ENCODE results near the gene NR4A1.

The NR4A1 gene

DNA sequence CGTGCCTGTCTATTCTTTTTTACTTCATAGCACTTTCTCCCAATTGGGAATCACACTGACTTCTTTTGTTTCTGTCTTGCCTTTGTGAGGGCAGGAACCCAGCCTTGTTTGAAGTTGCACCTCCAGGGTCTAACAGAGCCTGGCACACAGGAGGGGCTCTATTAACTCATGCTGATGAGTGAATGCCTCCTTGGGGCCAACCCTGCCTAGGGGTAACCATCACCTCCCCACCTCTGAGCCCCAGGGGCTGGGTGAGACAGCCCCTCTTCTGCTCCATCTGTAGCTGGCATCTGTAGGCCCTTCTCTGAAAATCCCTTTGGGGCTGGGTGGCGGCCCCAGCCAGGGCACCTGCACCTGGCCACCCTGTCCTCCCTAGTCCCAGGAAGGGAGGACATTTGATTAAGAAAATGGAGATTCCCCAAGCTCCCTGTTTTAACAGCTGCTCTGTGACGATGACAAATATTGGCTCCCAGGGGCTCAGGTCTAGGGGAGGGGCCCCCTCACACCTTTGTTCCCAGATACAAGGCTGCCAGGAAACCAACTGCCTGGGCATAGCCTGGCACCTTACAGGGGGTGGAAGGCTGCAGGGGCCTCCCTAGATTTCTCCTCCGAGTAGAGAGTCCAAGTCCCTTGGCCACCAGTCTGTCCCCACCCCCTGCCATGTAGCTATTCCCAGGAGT lies 32.7 kb upstream of the NR4A1 start:
- DNase-seq, result peak; percentile 91

DNA sequence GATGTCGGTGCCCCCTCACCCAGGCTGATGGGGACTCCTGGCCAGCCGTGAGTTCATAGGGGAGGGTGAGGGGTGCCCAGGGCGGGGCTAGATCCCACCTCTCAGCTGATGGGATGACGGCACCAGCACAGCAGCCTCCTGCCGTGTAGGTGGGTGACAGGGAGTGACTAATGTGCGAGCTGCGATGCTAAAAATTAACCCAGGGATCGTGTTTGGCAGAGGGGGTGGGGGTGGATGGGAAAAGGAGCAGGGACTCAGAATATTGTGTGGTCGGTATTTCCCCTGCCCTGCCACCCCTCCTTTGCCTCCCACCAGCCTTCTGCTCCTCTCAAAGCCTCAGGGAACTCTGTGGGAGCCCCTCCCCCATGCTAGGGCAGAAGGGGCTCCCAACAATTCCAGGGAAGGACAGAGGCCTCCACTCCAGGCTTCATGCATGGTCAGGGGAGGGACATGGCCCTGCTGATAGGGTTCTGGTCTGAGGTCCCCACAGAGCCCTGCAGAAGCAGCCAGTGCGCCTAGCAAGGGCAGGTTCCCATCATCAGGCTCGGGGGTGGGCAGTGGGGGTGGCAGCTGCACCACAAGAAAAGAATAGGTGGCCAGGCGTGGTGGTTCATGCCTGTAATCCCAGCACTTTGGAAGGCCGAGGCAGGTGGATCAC lies 32.0 kb upstream of the NR4A1 start:
- DNase-seq, result peak; percentile 73

DNA sequence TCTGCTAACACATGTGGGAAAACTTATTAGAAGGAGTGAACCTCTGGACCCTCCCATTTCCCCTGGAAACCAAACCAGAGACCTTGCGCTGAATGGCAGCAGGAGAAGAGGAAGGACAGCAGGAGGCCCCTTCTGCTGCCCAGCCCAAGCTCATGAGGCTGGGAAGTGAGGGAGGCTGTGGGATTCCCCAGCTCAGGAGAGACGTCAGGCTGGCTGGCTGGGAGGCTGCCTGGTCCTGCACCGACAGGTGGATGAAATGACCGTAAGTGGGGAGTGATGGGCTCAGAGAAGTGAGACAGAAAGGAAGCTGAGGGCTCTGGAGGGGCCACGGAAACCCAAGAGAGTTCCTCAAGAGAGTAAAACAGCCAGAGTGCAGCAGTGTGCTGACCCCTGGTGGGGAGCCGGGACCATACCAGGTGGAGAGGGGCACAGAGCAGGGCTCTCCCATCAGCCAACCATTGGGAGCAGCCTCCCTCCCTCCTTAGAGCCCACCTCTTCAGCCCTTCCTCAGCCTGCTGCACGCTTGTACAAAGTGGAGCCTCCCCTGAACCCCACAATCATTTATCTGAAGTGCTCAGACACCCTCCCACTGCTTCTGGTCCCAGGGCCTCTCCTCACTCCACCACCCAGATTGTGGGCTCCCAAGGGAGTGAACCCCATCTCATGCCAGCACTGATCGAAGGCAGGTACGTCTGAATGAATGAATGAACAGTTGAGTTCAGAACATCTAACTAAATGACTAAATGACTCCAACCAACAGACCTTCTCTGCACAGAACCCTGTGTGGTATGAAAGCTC lies 30.5 kb upstream of the NR4A1 start:
- DNase-seq, result peak; percentile 81

- DNase-seq, result peak; percentile 73
Measured at GRCh38 chr12:52022841-52023181, 28.4 kb upstream of the NR4A1 start.

DNA sequence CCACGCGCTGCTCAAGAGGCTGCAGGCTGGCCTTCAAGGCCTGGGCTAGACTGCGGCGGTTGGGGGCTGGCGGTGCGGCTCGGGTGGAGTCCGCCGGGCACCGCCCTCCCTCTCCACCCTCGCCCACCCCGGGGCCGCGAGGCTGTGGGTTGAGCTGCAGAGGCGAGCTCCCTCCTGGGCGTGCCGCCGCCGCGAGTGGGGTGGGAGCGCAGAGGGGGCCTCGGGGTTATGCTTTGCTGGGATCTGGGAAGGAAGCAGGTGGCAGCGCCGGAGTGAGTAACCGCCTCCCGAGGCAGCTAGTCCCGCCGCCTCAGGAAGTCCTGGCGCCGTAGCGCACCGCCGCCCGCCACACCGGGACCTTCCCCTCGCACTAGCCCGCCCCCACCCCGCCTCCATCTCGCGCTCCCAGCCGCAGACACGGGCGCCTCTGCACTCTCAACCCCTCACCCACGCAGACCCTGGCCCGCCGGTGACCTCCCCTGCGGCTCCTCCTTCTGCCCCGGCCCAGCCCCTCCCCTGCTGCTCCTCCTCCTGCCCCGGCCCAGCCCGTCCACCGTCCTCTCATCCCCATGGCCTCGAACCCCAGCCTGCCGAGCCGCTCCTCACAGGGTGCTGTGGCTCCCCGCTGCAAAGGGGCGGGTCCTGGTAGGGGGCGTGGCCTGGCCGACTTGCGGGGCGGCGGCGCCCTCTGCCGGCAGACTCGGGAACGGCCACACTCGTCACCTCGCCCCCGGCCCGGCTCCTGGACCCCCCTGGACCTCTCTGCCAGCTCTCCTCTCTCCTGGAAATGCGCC lies 27.9 kb upstream of the NR4A1 start:
- DNase-seq, result peak; percentile 89

DNA sequence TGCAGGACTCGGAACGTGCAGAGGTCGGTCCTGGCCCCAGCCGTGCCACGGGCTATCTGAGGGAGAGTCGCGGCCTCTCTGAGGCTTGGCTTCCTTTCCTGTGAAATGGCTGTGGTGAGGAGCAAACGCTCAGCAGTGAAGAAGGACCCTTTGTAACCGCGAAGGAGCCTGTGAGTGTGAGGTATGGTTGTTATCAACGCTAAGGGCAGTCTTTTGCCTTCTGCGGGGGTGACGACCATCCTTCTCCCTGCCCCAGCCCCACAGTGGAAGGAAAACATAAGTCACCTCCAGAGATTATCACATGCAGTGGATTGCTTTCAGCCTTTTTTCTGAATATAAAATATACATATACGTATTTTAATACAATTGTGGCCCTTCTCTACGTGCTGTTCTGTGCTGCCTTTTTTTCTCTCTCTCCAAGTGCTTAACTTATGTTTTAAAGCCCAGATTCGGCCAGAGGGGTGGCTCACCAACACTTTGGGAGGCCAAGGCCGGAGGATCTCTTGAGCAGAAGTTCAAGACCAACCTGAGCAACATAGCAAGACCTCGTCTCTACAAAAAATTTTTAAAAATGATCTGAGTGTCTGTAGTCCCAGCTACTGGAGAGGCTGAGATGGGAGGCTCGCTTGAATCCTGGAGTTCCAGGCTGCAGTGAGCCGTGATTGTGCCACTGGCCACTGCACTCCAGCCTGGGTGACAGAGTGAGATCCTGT lies 27.1 kb upstream of the NR4A1 start:
- no peak for DNase-seq

DNA sequence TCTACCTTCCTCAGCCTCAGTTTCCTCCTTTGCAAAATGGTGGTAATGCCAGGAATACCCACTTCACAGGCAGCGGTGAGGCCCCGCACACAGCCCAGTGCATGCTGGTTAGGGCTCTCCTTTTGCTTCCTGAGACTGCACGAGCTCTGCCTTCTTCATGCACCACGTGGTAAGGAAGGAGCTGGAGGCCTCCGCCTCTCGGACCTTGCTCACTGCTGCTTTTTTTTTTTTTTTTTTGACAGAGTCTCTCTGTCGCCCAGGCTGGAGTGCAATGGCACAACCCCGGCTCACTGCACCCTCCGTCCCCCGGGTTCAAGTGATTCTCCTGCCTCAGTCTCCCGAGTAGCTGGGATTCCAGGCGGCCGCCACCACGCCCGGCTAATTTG lies 26.4 kb upstream of the NR4A1 start:
- no peak for DNase-seq

GRCh38 chr12:52026263-52026662 lies 25.0 kb upstream of the NR4A1 start:
- no peak for DNase-seq

DNA sequence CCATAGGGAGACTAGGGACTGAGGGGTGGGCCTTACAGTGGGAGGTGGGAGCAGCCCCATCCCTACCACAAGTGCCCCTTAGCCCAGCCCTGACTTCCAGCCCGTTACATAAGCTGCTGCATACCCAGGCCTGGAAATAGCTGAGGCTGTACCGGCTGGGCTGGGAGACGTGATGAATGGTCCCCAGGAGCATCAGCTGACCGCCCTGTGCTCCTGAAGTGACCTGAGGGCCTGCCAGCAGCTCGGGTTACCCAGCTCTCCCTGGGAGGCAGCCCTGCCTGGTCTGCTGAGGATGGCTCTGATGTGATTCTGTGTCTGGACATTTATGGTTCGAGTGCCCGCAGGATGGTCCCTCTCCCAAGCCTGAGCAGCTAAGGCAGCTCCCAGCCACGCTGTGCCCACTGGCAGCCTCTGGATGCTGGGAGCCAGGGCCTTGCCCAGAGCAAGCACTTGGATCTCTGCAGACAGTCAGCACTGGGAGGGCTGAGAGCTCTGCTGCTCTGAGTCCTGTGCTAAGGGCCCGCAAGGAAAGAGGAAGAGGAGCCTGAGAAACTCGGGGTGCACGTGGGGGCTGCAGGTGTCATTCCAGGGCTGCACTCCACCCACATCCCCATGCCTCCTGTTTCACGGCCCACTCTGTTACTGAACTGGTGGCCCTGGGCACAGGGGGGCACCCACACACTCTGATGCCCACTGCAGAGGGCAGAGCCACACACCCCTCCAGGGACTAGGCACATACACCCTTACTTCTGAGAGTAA lies 24.0 kb upstream of the NR4A1 start:
- DNase-seq, result no peak

DNA sequence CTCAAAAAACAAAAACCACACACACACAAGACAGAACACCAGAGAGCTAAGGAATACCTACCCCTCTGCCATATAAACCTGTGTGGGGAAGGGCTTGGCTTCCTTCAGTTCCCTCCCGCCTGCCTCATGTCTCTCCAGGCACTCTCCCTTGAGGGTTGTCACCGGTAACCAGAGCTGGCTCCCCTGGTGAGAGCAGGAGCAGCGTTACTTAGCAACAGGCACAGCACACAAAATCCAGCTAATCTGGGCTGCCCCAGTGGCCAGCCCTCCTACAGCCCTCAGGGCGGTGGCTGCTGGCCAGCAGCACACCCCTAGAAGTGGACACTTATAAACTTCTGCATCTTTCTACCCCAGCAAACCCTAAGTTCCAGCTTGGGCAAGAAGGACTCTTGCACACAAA lies 21.6 kb upstream of the NR4A1 start:
- DNase-seq, result peak; percentile 95

GRCh38 chr12:52032446-52032803 lies 18.8 kb upstream of the NR4A1 start:
- DNase-seq, result no peak

DNA sequence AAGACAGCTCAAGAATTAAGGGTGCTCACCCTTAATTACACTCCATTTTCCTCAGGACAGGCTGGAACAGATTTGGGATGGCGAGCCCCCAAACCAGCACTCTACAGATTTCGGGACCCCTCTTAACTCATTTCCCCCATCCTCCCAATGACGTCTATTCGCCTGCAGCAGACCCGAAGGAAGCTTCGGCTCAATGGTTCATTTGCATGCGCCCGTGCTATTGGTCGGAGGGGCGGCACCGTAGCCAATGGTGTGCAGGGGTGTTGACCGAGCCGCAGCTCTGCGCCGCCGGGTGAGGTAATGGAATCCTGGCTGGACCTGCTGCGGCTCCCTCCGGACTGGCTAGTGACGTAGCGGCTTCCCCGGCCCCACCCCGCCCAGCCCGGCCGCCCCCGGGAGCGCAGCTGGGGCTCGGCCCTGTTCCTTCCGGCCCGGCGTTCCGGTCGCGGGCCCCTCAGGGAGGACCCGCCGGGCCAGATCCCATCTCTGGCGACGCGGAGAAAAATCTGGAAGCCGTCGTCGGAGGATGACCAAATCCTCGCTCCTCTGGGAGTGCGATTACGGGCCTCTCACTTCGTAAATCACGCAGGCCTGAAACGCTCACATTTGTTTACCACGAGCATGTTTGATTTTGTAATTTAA lies 18.3 kb upstream of the NR4A1 start:
- DNase-seq, result peak; percentile 98

- no peak for DNase-seq
Measured at GRCh38 chr12:52033446-52034140, 17.6 kb upstream of the NR4A1 start.

DNA sequence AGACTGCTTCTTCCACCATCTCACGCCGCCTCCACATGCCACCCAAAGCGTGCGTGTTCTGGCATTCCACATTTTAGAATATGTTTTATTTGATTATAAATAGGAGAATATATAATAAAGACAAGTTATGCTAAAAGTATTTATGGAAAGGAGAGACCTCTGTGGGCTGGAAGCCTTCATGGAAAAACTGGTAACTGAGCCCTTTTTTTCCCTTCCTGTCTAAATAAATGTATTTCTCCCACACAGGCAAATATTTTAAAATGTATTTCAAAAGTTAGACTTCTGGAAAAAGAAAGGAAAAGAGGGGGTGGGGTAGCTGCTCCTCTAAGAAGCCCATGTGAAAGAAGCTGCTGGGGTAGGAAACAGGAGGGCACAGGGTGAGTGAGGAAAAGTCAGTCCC lies 16.1 kb upstream of the NR4A1 start:
- DNase-seq, result no peak

GRCh38 chr12:52035926-52036325 lies 15.3 kb upstream of the NR4A1 start:
- no peak for DNase-seq

DNA sequence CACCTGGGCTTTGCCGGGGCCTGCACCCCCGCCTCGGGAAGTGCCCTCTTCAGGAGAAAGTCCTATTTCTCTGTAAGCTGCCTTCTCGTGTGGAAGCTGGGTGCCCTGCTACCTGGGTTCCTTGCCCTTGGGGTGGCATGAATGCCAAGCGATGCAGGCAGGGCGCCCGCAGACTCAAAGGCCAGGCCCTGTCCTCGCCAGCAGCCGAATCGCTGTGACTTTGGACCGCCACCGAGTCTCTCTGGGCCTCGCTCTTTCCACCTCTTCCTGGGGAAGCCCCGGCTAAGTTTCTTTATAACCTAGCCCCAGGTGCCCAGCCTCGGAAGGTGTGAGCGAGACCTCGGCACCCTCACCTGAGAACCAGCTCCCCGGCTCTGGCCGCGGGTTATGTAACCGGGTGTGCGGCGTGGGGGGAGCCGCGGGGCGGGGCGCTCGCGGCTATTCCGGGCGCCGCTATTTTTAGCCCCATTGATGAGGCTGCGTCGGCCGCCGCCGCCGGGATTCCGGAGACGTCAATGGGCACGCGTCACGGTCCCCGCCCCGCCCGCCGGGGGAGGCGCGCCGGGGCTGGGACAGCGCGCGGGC lies 14.6 kb upstream of the NR4A1 start:
- peak; percentile 76 for DNase-seq

GRCh38 chr12:52037248-52037861 lies 13.9 kb upstream of the NR4A1 start:
- peak; percentile 56 for DNase-seq

DNA sequence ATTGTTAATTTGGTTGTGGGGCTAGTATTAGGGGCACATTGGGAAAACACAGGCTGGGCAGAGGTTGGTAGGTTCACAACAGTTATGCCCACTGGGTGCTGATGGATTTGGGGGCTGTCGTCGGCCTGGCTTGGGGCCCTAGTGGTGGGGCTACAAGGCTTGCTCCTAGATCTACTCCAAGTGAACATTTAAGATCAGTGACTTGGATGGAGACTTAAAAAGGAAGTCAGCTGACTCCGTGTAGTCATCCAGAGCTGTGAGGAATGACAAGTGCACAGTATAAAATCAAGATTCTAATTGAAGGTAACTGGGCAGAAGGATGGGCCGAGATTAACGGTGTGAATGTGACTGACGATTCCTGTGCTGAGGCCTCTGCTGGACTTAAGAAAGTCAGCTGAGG lies 12.8 kb upstream of the NR4A1 start:
- DNase-seq, result no peak

GRCh38 chr12:52041035-52041434 lies 10.2 kb upstream of the NR4A1 start:
- DNase-seq, result no peak

DNA sequence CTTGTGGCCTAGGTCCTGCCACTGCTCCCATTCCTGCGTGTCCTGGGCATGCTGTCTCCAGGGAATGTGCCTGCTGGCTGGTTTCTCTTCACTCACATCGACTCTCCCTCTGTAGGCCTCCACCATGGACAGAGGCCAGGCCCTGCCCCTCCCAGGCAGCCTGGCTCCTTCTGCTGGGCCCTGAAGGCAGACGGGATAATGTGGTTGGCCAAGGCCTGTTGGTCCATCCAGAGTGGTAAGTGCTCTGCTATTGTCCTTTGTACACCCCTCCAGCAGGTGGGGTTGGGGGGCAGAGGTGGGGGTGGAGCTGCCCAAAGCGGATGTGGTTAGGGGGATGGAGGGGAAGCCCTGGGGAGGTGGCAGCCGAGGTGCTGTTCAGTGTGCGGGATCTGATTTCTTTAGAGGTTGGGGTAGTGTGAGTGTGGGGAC lies 9.5 kb upstream of the NR4A1 start:
- peak; percentile 25 for DNase-seq
